Panc1 (cell line): Measurements from ENCODE around the gene UBR3.

Experiments used
- CTCF ChIP-seq: fragments of 450-650 bp; IDR thresholded peaks from 2 replicates; pipeline ENCODE4 v1.5.1; 2017; ENCODE audit warnings: mild to moderate bottlenecking
- REST ChIP-seq, 2 experiments: IDR thresholded peaks; 2 replicates each; pipeline ENCODE4 v1.6.1; 2011 to 2012; ENCODE audit warnings: low read depth in 2 of 2, control low read depth in 1 of 2, low read length in 1 of 2, mild to moderate bottlenecking in 1 of 2, moderate library complexity in 1 of 2; ENCODE audit not compliant: insufficient read depth in 1 of 2

- TF ChIP-seq REST (IDR thresholded peaks at IDR 0.05; ENCODE audit: insufficient read depth in 1 of 2, low read depth in 2 of 2, low read length in 1 of 2) = no peak
- TF ChIP-seq CTCF = no peak
These were observed 149.1 kb downstream of the UBR3 start for GRCh38 chr2:169976335-169976851.
